Heart right ventricle (tissue), 16 donors: Measurements from ENCODE around the gene C2CD3. TPM values are rescaled to one million over a fixed set of nuclear protein-coding genes. Genes with fewer than 3 reads are reported as not detected.

Experiments used
- ATAC-seq, 8 donors: fragments of 200-7000 bp; cut with Tn5 transposase; one replicate each; pipeline ENCODE4 v1.9.1; 2020; ENCODE audit warnings: mild to moderate bottlenecking in 8 of 8, moderate library complexity in 8 of 8, moderate number of reproducible peaks in 1 of 8
- DNase-seq, 2 donors: peaks; one replicate each; pipeline ENCODE4 v3.0.0-alpha.2; 2020
- H3K27ac ChIP-seq, 10 donors: fragments of 200-600 bp; sonication (generic) in 2 of 10; one replicate each; pipeline versions ENCODE4 v1.5.0 to v1.8.0; 2020 to 2022; ENCODE audit warnings: mild to moderate bottlenecking in 3 of 10
- H3K27me3 ChIP-seq, 7 donors: fragments of 200-600 bp; one replicate each; pipeline ENCODE4 v1.8.0; 2021 to 2022; ENCODE audit warnings: mild to moderate bottlenecking in 2 of 7
- H3K36me3 ChIP-seq, 9 donors: fragments of 200-600 bp; sonication (generic) in 1 of 9; one replicate each; pipeline versions ENCODE4 v1.5.0 to v1.8.0; 2020 to 2022; ENCODE audit warnings: mild to moderate bottlenecking in 2 of 9
- H3K4me1 ChIP-seq, 9 donors: fragments of 200-600 bp; sonication (generic) in 1 of 9; one replicate each; pipeline versions ENCODE4 v1.5.0 to v1.8.0; 2020 to 2022; ENCODE audit warnings: mild to moderate bottlenecking in 4 of 9
- H3K4me3 ChIP-seq, 10 donors: fragments of 200-600 bp; sonication (generic) in 2 of 10; one replicate each; pipeline versions ENCODE4 v1.5.0 to v1.8.0; 2020 to 2022; ENCODE audit warnings: mild to moderate bottlenecking in 7 of 10, moderate library complexity in 2 of 10
- H3K9me3 ChIP-seq, 11 donors: fragments of 200-600 bp in 10 of 11; sonication (generic) in 2 of 11; one replicate each; pipeline versions ENCODE4 v1.5.0 to v1.8.0; 2013 to 2022; ENCODE audit warnings: mild to moderate bottlenecking in 2 of 11, control low read depth in 1 of 11, moderate library complexity in 1 of 11
- WGBS, 2 donors: extraction: QIAGEN DNeasy Blood & Tissue Kit; methylation state at CpG; one replicate each; pipeline ENCODE4 v1.1.7; 2013; ENCODE audit warnings: inconsistent platforms in 1 of 2; 5-methylcytosine and 5-hydroxymethylcytosine counted together
- intact Hi-C, 10 donors: fragments of 100-400 bp; cut with DNase I; formaldehyde crosslinking; loops; one replicate each; pipeline versions ENCODE4 v1.11.1 to v1.14.2; 2022
- long read RNA-seq, 3 donors: library from polyadenylated mRNA; unstranded; transcript quantifications; one replicate each; pipeline ENCODE4 v2.0.0, GENCODE V29; 2020 to 2021
- polyA plus RNA-seq, 2 donors: library from polyadenylated mRNA; stranded (reverse); fragments of 200-250 nt; gene quantifications; one replicate each; pipeline ENCODE4 v1.2.3, GENCODE V29; 2013
- total RNA-seq, 10 donors: library from RNA; stranded (reverse); fragmentation: NEBNext Ultra II Directional in 3 of 10; extraction: Animal tissue kit (Norgen Biotek cat#: 25700) in 3 of 10; gene quantifications; one replicate each; pipeline versions ENCODE4 v1.2.1 to v1.2.4, GENCODE V29; 2021 to 2023
- TF ChIP-seq, protein P1 (sequence below), 9 donors: fragments of 200-600 bp; sonication (generic) in 2 of 9; IDR thresholded peaks; one replicate each; pipeline versions ENCODE4 v1.5.0 to v1.8.0; 2021 to 2022; ENCODE audit warnings: antibody characterized with exemption in 9 of 9, mild to moderate bottlenecking in 5 of 9, moderate library complexity in 1 of 9
- donor health status: Arrhythmogenic right ventricular cardiomyopathy.
- donor health status: ischemic (EF 13 %, LVEDD 7.1; RV severe dilation, severe dysfunction).
- donor health status: healthy with polysubstance abuse.
- donor health status: DM: no; HTN: yes; CAD: no.
- donor health status: DM: no; HTN: no; CAD: no.
- donor health status: ischemic (EF 25% LVEDD 6.9; RV normal size, moderate dysfunction).
- donor health status: ischemic (EF 25% LVEDD 5.7; RV mildly dilated, moderate dysfunction).
- donor health status: healthy.
- donor health status: DM: yes; HTN: yes; CAD: no.
- donor health status: Ischemic cardiomyopathy.
- donor health status: ischemic (EF 35%, LVEDD 5.7; RV mildly dilated, moderate dysfunction).
- donor health status: nonischemic (EF 11% LVEDD 7.7; RV severe dilation, severe dysfunction).
- donor health status: DM: yes; HTN: yes; CAD: no.
- donor health status: PGD.
- donor health status: ischemic (EF 29% LVEDD 5.4; RV normal size, mild dysfunction).
- donor health status: nonischemic (EF 23%, LVEDD 6.1; RV moderate dilation, normal function).

The C2CD3 gene, protein sequence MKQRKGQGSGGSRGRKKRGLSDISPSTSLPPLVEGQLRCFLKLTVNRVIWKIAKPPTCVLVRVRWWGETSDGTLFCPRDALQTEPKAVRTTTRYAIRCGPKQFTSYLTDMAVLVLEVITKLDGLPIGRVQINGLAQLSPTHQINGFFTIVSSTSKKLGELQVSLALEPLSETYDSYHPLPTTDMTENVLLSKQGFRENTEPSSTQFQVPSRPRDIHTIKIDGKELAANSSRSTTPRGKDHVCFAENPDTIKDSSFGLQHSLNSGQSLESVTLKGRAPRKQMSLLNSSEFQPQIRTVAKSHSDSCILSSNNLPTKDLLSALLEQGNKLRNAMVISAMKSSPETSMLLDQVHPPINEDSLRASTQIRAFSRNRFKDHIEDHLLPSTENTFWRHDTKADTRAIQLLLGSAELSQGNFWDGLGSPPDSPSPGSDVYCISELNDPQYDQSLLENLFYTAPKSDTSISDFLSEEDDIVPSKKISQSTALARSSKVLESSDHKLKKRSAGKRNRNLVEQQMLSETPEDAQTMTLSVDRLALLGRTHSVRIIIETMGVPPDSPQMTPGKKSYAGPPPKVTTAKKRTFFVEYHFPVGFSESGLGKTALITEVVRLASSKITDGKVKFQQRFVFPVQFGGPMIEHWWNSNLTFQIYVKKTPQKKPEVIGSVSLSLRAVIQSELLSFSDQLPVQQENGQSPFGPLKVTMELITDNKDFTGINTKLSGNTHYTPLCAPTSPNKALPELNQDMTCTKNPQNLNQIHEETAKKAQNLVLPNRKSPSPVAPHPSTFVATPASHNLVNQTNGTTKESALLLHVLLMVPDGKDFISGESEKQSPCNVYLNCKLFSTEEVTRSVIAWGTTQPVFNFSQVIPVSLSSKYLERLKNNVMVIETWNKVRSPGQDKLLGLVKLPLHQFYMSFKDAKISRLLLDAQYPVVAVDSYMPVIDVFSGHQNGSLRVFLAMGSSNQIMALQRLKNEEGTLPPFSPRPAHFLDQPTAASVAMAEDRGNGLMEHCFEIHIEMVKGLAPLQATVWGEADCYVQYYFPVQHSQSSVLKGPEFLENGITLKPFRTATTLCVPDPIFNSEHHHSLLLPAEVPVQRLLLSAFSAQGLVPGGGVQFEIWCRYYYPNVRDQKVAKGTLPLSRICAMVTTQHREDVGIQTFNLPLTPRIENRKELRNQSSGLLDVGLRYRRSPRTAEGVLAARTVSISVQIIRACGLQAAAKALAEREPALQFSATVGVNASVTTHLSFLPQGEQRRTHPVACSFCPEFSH (N-terminal part only)
- total RNA-seq = 10 to 100 TPM in 8 of 10 donors, 1 to 10 TPM in 2; 8.4 to 14.8 (median 12.2) TPM
- polyA plus RNA-seq = 1 to 10 TPM; 7.8 to 8.1 TPM
- long read RNA-seq, donor 1, partial matches to known transcripts = 2 of 4 reads
- long read RNA-seq, donor 1, other reads (novel, unspliced or antisense) = 1 of 4 reads
- long read RNA-seq, donor 2, partial matches to known transcripts = 3 of 5 reads
- long read RNA-seq, donor 2, other reads (novel, unspliced or antisense) = 2 of 5 reads
- long read RNA-seq, donor 3, partial matches to known transcripts = 13 of 15 reads
- long read RNA-seq, donor 3, other reads (novel, unspliced or antisense) = 2 of 15 reads

DNA sequence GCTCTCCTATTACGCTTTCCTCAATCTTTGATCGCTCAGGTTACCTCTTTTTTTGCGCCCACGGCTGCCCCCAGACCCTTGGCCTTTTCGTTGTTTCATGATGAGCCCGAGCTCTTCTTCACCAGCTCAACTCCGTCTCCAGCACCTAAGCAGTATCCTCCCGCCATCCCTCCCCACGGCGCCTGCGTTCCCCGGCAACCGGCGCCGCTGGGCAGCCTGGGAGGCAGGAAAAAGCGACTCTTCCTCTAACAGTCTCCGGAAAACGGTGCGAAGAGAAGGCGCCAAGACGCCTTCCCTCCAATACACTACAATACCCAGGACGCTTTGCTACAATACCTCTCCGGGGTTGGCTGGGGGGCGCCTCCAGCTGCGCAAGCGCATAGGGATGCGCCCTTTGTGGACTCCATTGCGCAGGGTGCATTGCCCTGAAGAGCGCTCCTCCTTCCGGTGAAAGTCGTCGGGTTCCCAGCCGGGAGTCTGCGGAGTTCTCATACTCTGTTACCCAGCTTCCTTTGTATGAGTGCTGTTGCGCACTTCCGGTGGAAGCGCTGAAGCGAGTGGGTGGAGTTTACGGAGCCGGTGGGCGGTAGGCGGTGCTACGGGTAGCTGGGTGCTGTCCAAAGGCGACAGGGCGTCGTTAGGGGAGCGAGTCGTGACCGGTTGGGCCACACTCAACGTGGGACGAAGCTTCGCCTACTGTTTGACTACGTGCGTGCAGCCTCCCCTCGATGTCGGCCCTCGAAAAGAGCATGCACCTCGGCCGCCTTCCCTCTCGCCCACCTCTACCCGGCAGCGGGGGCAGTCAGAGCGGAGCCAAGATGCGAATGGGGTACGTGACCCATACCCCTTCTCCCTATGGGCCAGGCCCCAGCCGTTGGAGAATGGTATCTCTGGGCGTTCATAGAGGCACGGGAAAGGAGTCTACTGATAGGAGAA is at the start of gene C2CD3, which contains the start of gene PPME1:
Gene C2CD3 (minus strand): TSS at position 309 of the 936 bp plus-strand sequence. CDS start 210 bp downstream, at position 99.
Gene PPME1 (plus strand): TSS at position 596 of the 936 bp plus-strand sequence. CDS start 133 bp downstream, at position 729.
- Histone ChIP-seq H3K9me3 (no peaks in the 10 kb centered on the region), H3K27ac (peak within 1 kb of the TSS; percentile 46 to 95 (median 90)), H3K4me1 (peaks cover 2 to 48% (median 43%) of the 10 kb centered on the region in 9 donors), H3K36me3 (peaks cover 0 to 35% (median 16%) of the 10 kb centered on the region in 9 donors), H3K4me3 (peak within 1 kb of the TSS; percentile 65 to 81 (median 72)), H3K27me3 (no peaks in the 10 kb centered on the region)
- peak; percentile 97 to 98 for DNase-seq
- TF ChIP-seq, protein P1, sequence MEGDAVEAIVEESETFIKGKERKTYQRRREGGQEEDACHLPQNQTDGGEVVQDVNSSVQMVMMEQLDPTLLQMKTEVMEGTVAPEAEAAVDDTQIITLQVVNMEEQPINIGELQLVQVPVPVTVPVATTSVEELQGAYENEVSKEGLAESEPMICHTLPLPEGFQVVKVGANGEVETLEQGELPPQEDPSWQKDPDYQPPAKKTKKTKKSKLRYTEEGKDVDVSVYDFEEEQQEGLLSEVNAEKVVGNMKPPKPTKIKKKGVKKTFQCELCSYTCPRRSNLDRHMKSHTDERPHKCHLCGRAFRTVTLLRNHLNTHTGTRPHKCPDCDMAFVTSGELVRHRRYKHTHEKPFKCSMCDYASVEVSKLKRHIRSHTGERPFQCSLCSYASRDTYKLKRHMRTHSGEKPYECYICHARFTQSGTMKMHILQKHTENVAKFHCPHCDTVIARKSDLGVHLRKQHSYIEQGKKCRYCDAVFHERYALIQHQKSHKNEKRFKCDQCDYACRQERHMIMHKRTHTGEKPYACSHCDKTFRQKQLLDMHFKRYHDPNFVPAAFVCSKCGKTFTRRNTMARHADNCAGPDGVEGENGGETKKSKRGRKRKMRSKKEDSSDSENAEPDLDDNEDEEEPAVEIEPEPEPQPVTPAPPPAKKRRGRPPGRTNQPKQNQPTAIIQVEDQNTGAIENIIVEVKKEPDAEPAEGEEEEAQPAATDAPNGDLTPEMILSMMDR (IDR thresholded peaks at IDR 0.05) = peak in 8 of 9 donors; percentile 15 to 60 (median 42)
- WGBS, 2 donors = 0 to 1% methylated on average over 68 of the region's 68 CpGs
- intact Hi-C loops = loop anchor here in 1 of 10 donors (10.0 kb wide), 2 partner anchors 186 to 794 kb away; partner anchors contain the start of gene UCP2
- peak; percentile 97 to 99 (median 98) for ATAC-seq

- Histone ChIP-seq H3K4me3 (no peak overlapping the region), H3K36me3 (peaks cover 0 to 18% (median 0%) of the 10 kb centered on the region in 9 donors), H3K9me3 (no peaks in the 10 kb centered on the region), H3K27ac (no peak overlapping the region), H3K4me1 (no peaks in the 10 kb centered on the region), H3K27me3 (no peaks in the 10 kb centered on the region)
- ATAC-seq (no peak), DNase-seq (no peak)
- intact Hi-C loops = no loop called here
- TF ChIP-seq, protein P1 (IDR thresholded peaks at IDR 0.05) = no peak
- 96 to 100% methylated on average over 1 of the region's 1 CpG for WGBS, 2 donors
Observed at GRCh38 chr11:74220376-74220775, 49.6 kb upstream of the C2CD3 start.

GRCh38 chr11:74212533-74212932 is 41.7 kb upstream of the C2CD3 start:
- H3K4me1 ChIP-seq = no peaks in the 10 kb centered on the region

More at GRCh38 chr11:74212533-74212932, 41.7 kb upstream of the C2CD3 start:
- 98% methylated on average over 2 of the region's 2 CpGs for WGBS, 2 donors
- DNase-seq = no peak
- Histone ChIP-seq H3K9me3 (peaks cover 0 to 10% (median 0%) of the 10 kb centered on the region in 11 donors), H3K4me3 (no peak overlapping the region), H3K36me3 (peaks cover 0 to 80% (median 16%) of the 10 kb centered on the region in 9 donors), H3K27me3 (no peaks in the 10 kb centered on the region), H3K27ac (no peak overlapping the region)
- intact Hi-C loops = no loop called here
- TF ChIP-seq, protein P1 (IDR thresholded peaks at IDR 0.05) = no peak
- peak in 3 of 8 donors; percentile 28 to 73 (median 65) for ATAC-seq
